ENCODE measurements around the gene UBE2M.

UBE2M gene

GRCh38 chr19:58572026-58572817 lies 13.8 kb upstream of the UBE2M start:
- DNase-seq, result no peak
- intact Hi-C loops (cut with DNase I), result loop anchor here (2.0 kb wide), 1 partner anchor 13 kb away; the partner anchor contains the start of gene UBE2M

GRCh38 chr19:58571575-58571947 lies 13.2 kb upstream of the UBE2M start:
- peak in 1 of 10 donors; percentile 35 for DNase-seq
- intact Hi-C loops (cut with DNase I), result no loop called here

DNA sequence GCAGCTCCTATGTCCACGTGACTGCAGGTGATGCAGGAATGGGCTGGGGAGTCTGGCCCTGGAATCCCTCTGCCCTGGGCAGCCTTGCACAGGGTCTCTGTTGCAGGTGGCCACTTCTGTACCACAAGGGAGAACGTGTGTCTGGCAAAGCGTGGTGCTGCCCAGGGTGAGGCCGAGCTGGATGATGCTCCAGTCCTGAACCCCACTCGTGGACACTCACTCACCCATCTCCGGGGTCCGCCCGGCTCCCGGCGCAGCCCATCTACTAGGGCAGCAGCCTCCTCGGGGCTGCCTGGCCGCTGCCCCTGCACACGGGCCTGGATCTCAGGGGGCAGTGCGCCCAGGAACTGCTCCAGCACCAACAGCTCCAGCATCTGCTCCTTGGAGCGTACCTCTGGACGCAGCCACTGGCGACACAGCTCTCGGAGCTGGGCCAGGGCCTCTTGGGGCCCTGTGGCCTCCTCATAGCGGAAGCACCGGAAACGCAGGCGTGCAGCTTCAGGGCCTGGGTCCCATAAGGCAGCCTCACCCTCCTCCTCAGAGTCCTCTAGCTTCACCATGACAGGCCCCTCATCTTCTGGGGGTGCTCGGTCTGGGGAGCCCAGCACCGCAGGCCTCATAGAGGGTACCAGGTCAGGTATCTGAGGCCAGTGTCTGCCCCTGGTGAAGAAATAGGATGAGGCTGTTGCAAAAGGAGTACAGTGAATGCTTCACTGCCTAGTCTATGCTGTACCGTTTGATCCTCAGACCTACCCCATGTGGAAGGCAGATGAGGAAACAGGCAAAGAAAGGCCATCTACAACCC lies 12.6 kb upstream of the UBE2M start:
- intact Hi-C loops (cut with DNase I), result no loop called here
- peak in 3 of 10 donors; percentile 17 to 83 (median 44) for DNase-seq

DNA sequence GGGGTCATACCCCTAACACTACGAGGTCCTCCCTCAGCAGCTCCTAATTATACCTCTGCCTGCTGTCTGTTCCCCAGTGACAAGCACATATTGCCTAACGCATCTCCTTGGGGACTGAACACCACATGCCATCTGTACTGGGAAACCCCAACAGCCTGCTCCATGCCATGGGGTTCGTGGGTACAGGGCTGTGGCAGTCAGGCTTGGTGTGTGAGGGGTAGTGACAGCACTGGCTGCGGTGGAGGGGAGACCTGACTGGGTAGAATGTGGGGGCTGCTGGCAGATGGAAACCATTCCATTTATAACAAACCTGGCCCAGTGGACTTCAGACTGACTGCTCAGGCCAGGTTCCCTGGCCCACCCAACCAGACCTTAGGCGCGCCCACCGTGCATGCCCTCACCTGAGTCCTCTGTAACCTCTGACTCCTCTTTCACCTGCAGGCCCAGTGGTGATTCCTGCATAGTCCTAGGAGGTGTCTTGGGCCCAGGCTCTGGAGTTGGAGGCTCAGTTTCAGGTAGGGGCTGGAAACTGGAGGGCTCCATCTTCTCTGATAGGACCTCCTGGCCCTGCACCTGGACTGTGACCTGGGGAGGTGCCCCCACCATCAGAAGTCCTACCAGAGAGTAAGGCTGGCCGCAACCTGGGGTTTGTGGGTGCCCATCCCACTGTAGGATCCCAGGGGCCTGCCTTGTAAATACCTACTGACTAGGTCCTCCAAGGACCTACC lies 11.7 kb upstream of the UBE2M start:
- peak in 2 of 10 donors; percentile 47 to 76 for DNase-seq
- intact Hi-C loops (cut with DNase I), result no loop called here

GRCh38 chr19:58569191-58569942 lies 11.0 kb upstream of the UBE2M start:
- peak in 2 of 10 donors; percentile 41 to 72 for DNase-seq
- intact Hi-C loops (cut with DNase I), result no loop called here

DNA sequence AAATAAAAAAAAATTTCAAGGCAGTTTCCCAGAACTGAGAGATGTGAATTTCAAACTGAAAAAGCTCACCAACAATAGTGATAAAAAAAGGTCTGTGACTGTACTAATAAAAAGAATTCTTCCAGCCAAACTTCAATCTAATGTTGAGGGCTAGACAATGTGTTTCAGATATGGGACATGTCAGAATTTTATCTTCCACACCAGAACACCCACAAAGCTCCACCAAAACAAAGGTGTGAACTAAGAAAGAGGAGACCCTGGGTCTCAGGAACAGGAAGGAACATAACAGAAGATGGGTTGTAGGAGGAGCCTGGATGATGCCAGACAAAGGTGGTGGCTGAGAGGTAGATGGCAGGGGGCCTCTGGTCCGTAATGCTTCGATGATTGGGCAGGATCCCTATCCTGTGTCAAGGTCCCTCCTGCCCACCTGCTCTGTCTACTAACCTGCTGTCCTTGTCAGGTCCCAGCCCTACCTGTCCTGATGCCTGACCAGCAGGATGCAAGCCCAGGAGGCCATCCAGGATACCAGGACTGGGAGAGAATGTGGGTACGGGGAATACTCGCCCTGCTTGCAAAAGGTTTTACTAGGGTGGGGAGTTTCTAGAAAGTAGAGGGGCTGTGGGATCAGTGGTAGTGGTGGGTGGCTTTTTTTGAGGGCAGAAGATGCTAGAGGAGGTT lies 10.2 kb upstream of the UBE2M start:
- peak in 2 of 10 donors; percentile 18 to 43 for DNase-seq
- intact Hi-C loops (cut with DNase I), result no loop called here

GRCh38 chr19:58566989-58567388 lies 8.6 kb upstream of the UBE2M start:
- intact Hi-C loops (cut with DNase I), result no loop called here
- DNase-seq, result peak in 3 of 10 donors; percentile 16 to 28 (median 24)

GRCh38 chr19:58563823-58564222 lies 5.4 kb upstream of the UBE2M start:
- DNase-seq, result peak in 2 of 10 donors; percentile 24 to 37
- intact Hi-C loops (cut with DNase I), result no loop called here

DNA sequence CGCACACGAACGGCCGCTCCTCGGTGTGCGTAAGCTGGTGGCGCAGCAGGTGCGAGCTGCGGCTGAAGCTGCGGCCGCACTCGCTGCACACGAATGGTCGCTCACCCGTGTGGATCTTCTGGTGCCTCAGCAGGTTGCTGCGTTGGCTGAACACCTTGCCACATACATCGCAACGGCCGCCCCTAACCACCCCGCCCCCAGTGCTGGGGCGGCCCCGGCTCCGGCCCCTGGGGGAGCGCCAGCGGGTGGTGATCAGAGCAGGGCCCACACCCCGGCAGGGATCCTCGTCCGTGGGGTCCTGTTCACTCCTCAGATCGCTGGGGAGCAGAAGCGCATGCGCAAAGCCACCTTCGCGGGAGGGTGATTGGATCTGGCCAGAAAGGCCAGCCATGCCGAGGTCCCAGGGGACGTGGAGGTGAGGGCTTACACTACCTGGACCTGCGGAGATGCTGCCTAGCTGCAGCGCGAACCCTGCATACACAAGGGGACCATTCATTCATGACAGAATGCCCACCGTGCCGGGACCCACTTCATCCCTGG lies 4.7 kb upstream of the UBE2M start:
- intact Hi-C loops (cut with DNase I), result no loop called here
- DNase-seq, result peak in 7 of 10 donors; percentile 41 to 92 (median 64)

DNA sequence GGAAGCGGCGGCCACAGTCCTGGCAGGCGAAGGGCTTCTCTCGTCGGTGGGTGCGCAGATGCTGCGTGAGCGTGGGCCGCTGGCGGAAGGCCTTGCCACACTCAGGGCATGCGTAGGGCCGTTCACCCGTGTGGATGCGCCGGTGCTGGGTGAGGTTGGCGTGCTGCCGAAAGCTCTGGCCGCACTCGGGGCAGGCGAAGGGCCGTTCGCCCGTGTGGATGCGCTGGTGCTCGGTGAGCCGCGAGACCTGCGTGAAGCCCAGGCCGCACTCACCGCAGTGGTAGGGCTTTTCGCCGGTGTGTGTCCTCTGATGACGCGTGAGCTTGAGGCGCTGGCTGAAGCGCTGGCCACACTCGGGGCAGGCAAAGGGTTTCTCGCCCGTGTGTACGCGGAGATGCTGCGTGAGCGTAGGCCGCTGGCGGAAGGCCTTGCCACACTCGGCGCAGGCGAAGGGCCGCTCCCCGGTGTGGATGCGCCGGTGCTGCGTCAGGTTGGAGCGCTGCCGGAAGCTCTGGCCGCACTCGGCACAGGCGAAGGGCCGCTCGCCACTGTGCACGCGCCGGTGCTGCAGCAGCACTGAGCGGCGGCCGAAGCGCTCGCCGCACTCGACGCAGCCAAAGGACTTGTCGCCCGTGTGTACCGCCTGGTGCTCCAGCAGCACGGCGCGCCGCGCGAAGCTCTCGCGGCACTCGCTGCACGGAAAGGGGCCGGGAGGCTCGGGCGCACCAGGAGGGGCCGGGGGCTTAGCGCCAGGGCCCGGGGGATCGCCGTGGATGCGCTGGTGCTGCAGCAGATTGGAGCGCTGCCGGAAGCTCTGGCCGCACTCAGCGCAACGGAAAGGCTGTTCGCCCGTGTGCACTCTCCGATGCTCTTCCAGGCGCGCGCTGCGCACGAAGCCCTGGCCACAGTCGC lies 4.0 kb upstream of the UBE2M start:
- intact Hi-C loops (cut with DNase I), result no loop called here
- DNase-seq, result peak in 8 of 10 donors; percentile 35 to 93 (median 54)

DNA sequence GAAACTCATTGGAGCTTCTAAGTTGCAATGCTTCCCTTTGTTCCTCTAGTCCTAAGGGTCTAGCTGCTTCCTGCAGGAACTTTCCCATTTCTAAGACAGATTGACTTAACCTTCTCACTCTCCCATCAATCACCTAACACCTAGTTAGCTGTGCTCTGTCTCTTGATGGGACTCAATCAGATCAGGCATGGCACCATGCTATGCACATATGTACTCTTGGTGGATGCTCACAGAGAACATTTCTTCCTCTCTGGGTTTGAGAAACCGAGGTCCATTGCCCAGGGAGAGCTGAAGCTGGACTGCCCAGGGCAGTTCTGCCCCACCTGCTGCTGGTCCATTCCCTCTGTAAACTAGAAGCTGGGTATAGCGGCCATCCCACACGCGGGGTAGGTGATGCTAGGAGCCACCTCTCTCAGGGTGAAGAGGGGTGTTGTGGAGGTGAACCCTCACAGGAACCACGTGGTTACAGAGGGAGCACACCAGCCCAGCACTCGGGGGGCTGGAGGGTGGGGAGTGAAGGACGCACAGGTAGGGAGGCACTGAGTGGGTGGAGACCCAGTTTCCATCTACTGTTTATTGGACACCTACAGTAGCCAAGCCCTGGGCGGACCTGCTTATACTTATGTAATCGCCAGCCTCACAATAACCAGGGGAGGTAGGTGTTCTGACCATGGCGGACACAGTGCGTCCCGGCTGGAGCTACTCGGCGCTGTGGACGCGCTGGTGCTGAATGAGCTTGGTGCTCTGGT lies 3.1 kb upstream of the UBE2M start:
- DNase-seq, result peak in 1 of 10 donors; percentile 45
- intact Hi-C loops (cut with DNase I), result no loop called here

- peak in 2 of 10 donors; percentile 16 to 65 for DNase-seq
- intact Hi-C loops (cut with DNase I), result no loop called here
Measured at GRCh38 chr19:58560921-58561320, 2.5 kb upstream of the UBE2M start.

GRCh38 chr19:58560007-58560887 lies 1.8 kb upstream of the UBE2M start:
- peak in 3 of 10 donors; percentile 40 to 77 (median 40) for DNase-seq
- intact Hi-C loops (cut with DNase I), result no loop called here

- intact Hi-C loops (cut with DNase I), result loop anchor here (2.0 kb wide), 1 partner anchor 13 kb away; the partner anchor contains the start of gene MZF1
- DNase-seq, result peak; percentile 84 to 98 (median 91)
Measured at GRCh38 chr19:58559275-58560006, 1.0 kb upstream of the UBE2M start.

DNA sequence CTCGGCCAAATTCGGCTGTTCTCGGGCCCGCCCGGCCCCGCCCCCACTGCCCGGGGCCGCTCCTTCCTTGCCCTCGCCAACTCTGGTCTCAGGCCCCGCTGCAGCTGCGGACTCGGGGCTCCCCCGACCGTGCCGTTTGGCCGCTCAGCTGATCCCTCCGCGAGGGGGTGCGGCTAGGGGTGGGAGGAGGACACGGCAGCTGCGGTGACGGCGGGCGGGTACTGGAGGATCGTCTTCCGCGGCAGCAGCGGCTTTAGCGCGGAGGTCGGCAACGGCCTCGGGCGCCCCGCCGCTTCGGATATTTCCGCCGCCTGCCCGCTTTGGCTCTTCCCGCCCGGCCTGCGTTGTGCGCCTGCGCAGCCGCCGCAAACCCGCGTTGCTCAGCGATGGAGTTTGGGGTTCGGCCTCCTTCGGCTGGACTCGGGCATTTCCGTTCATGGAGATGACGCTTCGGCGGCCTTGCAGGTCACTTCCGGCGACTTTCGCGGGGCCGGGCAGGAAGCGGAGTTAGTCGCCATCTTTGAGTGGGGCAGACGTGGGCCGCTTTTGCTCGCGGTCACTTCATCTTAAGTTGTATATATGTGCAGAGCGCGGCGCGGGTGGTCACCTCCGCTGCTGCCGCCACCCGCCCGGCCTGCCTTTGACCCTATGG lies 338 bp upstream of the UBE2M start:
- DNase-seq, result peak; percentile 95 to 100 (median 98)
- intact Hi-C loops (cut with DNase I), result loop anchor here (2.0 kb wide), 1 partner anchor 14 kb away; the partner anchor contains the start of gene MZF1

All from posterior cingulate gyrus (tissue), 11 donors.